Right atrium auricular region (tissue), 2 donors: ENCODE data around the gene ZNF532. TPM values are rescaled to one million over a fixed set of nuclear protein-coding genes. Genes with fewer than 3 reads are reported as not detected.
A peak's percentile ranks its signal among the peaks of the same experiment; 100 is the strongest.

Experiments used
- DNase-seq: peaks from one replicate; pipeline ENCODE4 v3.0.0-alpha.2; 2019; ENCODE audit warnings: low spot score
- H3K27ac ChIP-seq, 2 donors: fragments of 200-600 bp; sonication (generic); 1 replicate in 1 of 2; 2 replicates in 1 of 2; pipeline ENCODE4 v1.5.1; 2016 to 2019
- H3K27me3 ChIP-seq, 2 donors: fragments of 200-600 bp; sonication (generic); one replicate each; pipeline versions ENCODE4 v1.5.1 to v1.6.0; 2017 to 2019
- H3K36me3 ChIP-seq: fragments of 200-600 bp; sonication (generic); one replicate; pipeline ENCODE4 v1.5.1; 2016
- H3K4me1 ChIP-seq, 2 donors: fragments of 200-600 bp; sonication (generic); one replicate each; pipeline versions ENCODE4 v1.5.1 to v1.6.0; 2017 to 2019
- H3K4me3 ChIP-seq, 2 donors: fragments of 200-600 bp; sonication (generic); 1 replicate in 1 of 2; 2 replicates in 1 of 2; pipeline ENCODE4 v1.5.1; 2017 to 2019; ENCODE audit warnings: mild to moderate bottlenecking in 1 of 2, moderate library complexity in 1 of 2
- H3K9me3 ChIP-seq, 2 donors: fragments of 200-600 bp; sonication (generic); one replicate each; pipeline ENCODE4 v1.5.1; 2019
- total RNA-seq, 2 donors: library from RNA; depleted of rRNA; stranded (reverse); fragments of >200 nt; gene quantifications; one replicate each; pipeline ENCODE4 v1.1.0, GENCODE V29; 2016
- TF ChIP-seq, protein P1 (sequence below), 2 donors: fragments of 200-600 bp; sonication (generic); IDR thresholded peaks; one replicate each; pipeline ENCODE4 v1.5.1; 2019; ENCODE audit warnings: antibody characterized with exemption in 2 of 2

ZNF532 gene
- total RNA-seq, 2 donors from 2014 or later = 53.1 to 59.5 TPM

DNA sequence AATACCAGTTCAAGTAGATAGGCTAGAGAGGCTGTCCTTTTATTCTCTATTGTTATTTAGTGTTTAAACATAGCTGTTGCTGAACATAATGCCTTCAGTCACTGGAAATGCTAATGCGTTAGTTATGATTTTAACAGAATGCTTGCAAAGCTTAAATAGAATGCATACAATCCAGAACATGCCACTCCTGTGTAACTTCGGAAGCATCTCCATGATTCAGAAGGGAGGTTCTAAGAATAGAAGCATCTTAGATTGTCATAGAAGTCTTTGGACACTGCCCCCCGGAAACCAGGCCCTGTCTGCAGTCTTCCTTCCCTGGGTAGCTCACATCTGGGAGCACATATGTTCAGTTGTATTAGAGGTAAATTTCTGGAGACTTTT, 73.2 kb downstream of the ZNF532 start:
- Histone ChIP-seq H3K4me3 (no peak overlapping the region), H3K27ac (peak overlapping the region in 1 of 2 donors; percentile 30), H3K9me3 (no peaks in the 10 kb centered on the region), H3K36me3 (peaks cover 20% of the 10 kb centered on the region), H3K27me3 (no peaks in the 10 kb centered on the region), H3K4me1 (peaks cover 0 to 22% of the 10 kb centered on the region in 2 donors)
- TF ChIP-seq, protein P1, sequence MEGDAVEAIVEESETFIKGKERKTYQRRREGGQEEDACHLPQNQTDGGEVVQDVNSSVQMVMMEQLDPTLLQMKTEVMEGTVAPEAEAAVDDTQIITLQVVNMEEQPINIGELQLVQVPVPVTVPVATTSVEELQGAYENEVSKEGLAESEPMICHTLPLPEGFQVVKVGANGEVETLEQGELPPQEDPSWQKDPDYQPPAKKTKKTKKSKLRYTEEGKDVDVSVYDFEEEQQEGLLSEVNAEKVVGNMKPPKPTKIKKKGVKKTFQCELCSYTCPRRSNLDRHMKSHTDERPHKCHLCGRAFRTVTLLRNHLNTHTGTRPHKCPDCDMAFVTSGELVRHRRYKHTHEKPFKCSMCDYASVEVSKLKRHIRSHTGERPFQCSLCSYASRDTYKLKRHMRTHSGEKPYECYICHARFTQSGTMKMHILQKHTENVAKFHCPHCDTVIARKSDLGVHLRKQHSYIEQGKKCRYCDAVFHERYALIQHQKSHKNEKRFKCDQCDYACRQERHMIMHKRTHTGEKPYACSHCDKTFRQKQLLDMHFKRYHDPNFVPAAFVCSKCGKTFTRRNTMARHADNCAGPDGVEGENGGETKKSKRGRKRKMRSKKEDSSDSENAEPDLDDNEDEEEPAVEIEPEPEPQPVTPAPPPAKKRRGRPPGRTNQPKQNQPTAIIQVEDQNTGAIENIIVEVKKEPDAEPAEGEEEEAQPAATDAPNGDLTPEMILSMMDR (IDR thresholded peaks at IDR 0.05) = no peak
- DNase-seq = no peak

DNA sequence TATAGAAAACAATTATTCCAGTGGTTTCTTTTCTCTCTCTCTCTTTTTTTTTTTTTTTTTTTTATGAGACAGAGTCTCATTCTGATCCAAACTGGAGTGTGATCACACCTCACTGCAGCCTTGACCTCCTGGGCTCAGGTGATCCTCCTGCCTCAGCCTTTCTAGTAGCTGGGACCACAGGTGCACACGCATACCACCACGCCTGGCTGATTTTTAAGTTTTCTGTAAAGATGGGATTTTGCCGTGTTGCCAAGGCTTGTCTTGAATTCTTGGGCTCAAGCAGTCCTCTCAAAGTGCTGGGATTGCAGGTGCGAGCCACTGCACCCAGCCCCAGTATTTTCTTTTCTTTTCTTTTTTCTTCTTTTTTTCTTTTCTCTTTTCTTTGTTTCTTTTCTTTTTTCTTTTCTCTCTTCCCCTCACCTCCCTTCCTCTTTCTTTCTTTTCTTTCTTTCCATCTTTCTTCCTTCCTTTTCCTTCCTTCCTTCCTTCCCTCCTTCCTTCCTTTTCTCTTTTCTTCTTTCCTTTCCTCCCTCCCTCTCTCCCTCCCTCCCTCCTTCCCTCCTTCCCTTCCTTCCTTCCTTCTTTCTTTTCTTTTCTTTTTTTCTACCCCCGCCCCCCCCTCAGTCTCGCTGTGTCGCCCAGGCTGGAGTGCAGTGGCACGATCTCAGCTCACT, 76.9 kb downstream of the ZNF532 start:
- DNase-seq = no peak
- TF ChIP-seq, protein P1 (IDR thresholded peaks at IDR 0.05) = no peak
- H3K27me3 ChIP-seq = no peaks in the 10 kb centered on the region
- no peak overlapping the region for H3K4me3 ChIP-seq
- peaks cover 27% of the 10 kb centered on the region for H3K36me3 ChIP-seq
- H3K27ac ChIP-seq = no peak overlapping the region
- peaks cover 0 to 13% of the 10 kb centered on the region in 2 donors for H3K4me1 ChIP-seq
- no peaks in the 10 kb centered on the region for H3K9me3 ChIP-seq

DNA sequence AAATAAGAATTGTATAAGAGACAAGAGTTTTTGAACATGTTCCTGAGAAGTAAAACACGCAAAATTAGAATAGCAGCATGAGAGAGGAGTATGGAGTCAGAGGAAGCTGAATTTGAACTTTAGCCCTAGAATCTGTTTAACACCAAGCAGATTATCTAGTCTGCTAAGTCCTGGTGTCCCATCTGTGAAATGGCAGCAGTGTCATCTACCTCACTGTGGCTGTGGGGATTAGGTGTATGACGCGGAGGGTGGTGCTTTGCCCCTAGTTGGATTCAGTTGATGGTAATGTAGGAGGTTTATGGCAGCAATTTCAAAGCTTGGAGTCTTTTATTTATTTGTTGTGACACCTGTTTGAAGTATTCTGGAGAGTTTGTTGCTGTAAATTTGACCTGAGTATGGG, 79.2 kb downstream of the ZNF532 start:
- no peak for DNase-seq
- no peak overlapping the region for H3K4me3 ChIP-seq
- H3K27me3 ChIP-seq = no peaks in the 10 kb centered on the region
- peaks cover 32% of the 10 kb centered on the region for H3K36me3 ChIP-seq
- TF ChIP-seq, protein P1 (IDR thresholded peaks at IDR 0.05) = no peak
- no peak overlapping the region for H3K27ac ChIP-seq
- no peaks in the 10 kb centered on the region for H3K4me1 ChIP-seq
- no peaks in the 10 kb centered on the region for H3K9me3 ChIP-seq

DNA sequence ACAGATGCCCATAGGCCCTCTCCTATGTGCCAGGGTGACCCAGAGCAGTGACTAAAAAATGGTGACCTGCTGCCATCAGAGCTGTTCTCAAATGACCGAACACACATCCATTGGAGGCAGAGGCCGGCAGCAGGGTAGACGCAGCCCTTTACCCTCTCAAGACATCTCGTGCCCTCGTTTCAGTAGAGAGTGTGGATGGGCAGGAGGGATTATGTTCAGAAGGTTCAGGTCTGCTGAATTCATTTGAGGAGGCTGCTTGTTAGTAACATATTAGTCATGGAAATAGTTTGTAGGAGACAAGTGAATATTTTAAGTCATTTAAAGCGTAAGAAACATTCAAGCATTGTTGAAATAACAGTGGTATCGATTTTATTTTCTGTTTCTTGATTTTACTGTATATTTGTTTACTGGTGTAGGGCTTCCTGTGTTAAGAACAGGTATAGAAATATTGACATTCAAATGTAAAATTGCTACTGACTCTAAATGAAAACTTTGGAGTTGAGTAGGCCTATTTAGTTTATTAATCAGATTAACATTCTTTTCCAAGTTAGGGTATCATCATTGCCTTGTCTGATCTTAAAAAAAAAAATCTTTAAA, 82.6 kb downstream of the ZNF532 start:
- Histone ChIP-seq H3K36me3 (peaks cover 16% of the 10 kb centered on the region), H3K4me1 (no peaks in the 10 kb centered on the region)

DNA sequence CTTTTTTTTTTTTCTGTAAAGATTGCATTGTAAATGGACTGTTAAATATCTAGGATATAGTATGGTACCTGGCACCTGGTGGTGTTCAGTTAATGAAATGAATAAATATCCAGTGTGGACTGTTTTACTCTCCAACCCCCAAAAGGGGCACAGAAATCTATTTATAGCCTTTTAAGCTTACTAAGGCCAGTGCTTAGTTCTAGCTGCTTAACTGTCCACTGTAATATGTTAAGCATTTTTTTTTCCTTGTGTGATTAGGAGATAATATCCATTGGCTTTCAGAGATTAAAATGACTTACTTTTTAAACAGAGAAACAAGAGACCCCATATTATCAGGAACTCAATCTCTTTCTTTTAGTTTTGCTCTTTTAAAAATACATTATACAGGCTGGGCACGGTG, 84.4 kb downstream of the ZNF532 start:
- Histone ChIP-seq H3K27me3 (no peaks in the 10 kb centered on the region), H3K4me1 (peaks cover 0 to 7% of the 10 kb centered on the region in 2 donors), H3K4me3 (no peak overlapping the region), H3K36me3 (peaks cover 16% of the 10 kb centered on the region), H3K27ac (no peak overlapping the region), H3K9me3 (no peaks in the 10 kb centered on the region)
- TF ChIP-seq, protein P1 (IDR thresholded peaks at IDR 0.05) = no peak
- DNase-seq = no peak

More for the DNA sequence above, 82.6 kb downstream of the ZNF532 start:
- TF ChIP-seq, protein P1 (IDR thresholded peaks at IDR 0.05) = no peak
- H3K4me3 ChIP-seq = no peak overlapping the region
- H3K27me3 ChIP-seq = no peaks in the 10 kb centered on the region
- no peaks in the 10 kb centered on the region for H3K9me3 ChIP-seq
- no peak for DNase-seq
- no peak overlapping the region for H3K27ac ChIP-seq
